ENCODE measurements around the gene OR6C75.

- no peak for TF ChIP-seq CTCF (IDR thresholded peaks at IDR 0.05; ENCODE audit: low read depth, low read length)
- no peak for TF ChIP-seq POLR2A (IDR thresholded peaks at IDR 0.05; ENCODE audit: extremely low read depth, insufficient read length)
Measured at GRCh38 chr12:55336002-55336401, 26.8 kb upstream of the OR6C75 start.
